ENCODE data around the gene FRMD4A.

DNA sequence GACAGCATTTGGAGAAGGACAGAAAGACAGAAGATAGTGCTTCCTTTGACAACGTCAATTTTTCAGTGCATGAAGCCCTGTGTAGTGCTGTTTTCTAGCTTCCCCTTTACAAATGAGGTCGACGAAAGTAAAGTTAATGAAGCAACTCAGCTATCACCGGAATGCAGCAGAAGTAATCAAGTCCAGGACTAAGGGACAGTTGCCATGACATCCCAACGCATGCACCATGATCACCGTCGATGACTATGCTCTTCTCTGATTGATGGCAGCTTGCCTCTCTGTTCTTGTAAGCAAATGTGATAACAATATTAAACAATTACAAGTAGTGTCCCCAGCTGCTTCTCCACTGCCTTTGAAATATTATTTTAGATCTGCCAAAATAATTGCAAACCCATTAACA, 205.8 kb downstream of the FRMD4A start:
- no peak for TF ChIP-seq ETV6 (conservative IDR thresholded peaks at IDR 0.05 in 1 of 2, IDR thresholded peaks at IDR 0.05 in 1 of 2; ENCODE audit: borderline replicate concordance in 1 of 2, low read depth in 1 of 2)
- TF ChIP-seq, protein P1, sequence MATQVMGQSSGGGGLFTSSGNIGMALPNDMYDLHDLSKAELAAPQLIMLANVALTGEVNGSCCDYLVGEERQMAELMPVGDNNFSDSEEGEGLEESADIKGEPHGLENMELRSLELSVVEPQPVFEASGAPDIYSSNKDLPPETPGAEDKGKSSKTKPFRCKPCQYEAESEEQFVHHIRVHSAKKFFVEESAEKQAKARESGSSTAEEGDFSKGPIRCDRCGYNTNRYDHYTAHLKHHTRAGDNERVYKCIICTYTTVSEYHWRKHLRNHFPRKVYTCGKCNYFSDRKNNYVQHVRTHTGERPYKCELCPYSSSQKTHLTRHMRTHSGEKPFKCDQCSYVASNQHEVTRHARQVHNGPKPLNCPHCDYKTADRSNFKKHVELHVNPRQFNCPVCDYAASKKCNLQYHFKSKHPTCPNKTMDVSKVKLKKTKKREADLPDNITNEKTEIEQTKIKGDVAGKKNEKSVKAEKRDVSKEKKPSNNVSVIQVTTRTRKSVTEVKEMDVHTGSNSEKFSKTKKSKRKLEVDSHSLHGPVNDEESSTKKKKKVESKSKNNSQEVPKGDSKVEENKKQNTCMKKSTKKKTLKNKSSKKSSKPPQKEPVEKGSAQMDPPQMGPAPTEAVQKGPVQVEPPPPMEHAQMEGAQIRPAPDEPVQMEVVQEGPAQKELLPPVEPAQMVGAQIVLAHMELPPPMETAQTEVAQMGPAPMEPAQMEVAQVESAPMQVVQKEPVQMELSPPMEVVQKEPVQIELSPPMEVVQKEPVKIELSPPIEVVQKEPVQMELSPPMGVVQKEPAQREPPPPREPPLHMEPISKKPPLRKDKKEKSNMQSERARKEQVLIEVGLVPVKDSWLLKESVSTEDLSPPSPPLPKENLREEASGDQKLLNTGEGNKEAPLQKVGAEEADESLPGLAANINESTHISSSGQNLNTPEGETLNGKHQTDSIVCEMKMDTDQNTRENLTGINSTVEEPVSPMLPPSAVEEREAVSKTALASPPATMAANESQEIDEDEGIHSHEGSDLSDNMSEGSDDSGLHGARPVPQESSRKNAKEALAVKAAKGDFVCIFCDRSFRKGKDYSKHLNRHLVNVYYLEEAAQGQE (IDR thresholded peaks at IDR 0.05; ENCODE audit: low read depth, low read length), result no peak

Data from GM12878 (cell line).